GM19351 (cell line): ENCODE data around the gene TYRO3.
"Not testable (repeated sequence)": the region's sequence is repeated elsewhere in the genome, so short reads cannot be mapped to it uniquely, and the experiment has no call there.

ENCODE experiments used
- ATAC-seq: cut with Tn5 transposase; IDR thresholded peaks from one replicate; pipeline ENCODE4 v1.9.1; 2021; ENCODE audit warnings: mild to moderate bottlenecking, moderate library complexity; ENCODE audit not compliant: unreplicated experiment

Gene TYRO3

GRCh38 chr15:41553731-41554130 is 5.3 kb upstream of the TYRO3 start:
- ATAC-seq: no peak

- no peak for ATAC-seq
Observed at GRCh38 chr15:41554343-41554742, 4.7 kb upstream of the TYRO3 start.

GRCh38 chr15:41554915-41555314 is 4.1 kb upstream of the TYRO3 start:
- ATAC-seq: no peak

GRCh38 chr15:41556677-41557076 is 2.3 kb upstream of the TYRO3 start:
- ATAC-seq: no peak

GRCh38 chr15:41557673-41558399 is 1.2 kb upstream of the TYRO3 start:
- no peak for ATAC-seq

- ATAC-seq: no peak
Observed at GRCh38 chr15:41559239-41559782, 299 bp downstream of the TYRO3 start.

- no peak for ATAC-seq
Observed at GRCh38 chr15:41560572-41560874, 1.5 kb downstream of the TYRO3 start.

GRCh38 chr15:41561104-41561776 is 2.2 kb downstream of the TYRO3 start:
- no peak for ATAC-seq

- no peak for ATAC-seq
Observed at GRCh38 chr15:41561777-41562145, 2.7 kb downstream of the TYRO3 start.

GRCh38 chr15:41562244-41562643 is 3.2 kb downstream of the TYRO3 start:
- no peak for ATAC-seq

GRCh38 chr15:41562784-41563198 is 3.8 kb downstream of the TYRO3 start:
- ATAC-seq: no peak

GRCh38 chr15:41564286-41564959 is 5.4 kb downstream of the TYRO3 start:
- no peak for ATAC-seq

GRCh38 chr15:41564960-41565502 is 6.0 kb downstream of the TYRO3 start:
- ATAC-seq: no peak

GRCh38 chr15:41565702-41566101 is 6.7 kb downstream of the TYRO3 start:
- no peak for ATAC-seq

- ATAC-seq: no peak
Observed at GRCh38 chr15:41566121-41566885, 7.3 kb downstream of the TYRO3 start.

- no peak for ATAC-seq
Observed at GRCh38 chr15:41567261-41567660, 8.2 kb downstream of the TYRO3 start.

GRCh38 chr15:41567862-41568261 is 8.8 kb downstream of the TYRO3 start:
- ATAC-seq: no peak

- ATAC-seq: no peak
Observed at GRCh38 chr15:41568350-41569017, 9.5 kb downstream of the TYRO3 start.

- not testable (repeated sequence) for ATAC-seq
Observed at GRCh38 chr15:41569232-41569631, 10.2 kb downstream of the TYRO3 start.

GRCh38 chr15:41570764-41571163 is 11.8 kb downstream of the TYRO3 start:
- no peak for ATAC-seq
